ENCODE results near the gene TNFSF4. TPM values are rescaled to one million over a fixed set of nuclear protein-coding genes. Genes with fewer than 3 reads are reported as not detected.

The TNFSF4 gene
- total and polyA plus RNA-seq, 2 of the 13 experiments (the other 11 are each of a cell fraction or from before 2014, with no cell fraction given): 2.4 to 7.9 TPM

DNA sequence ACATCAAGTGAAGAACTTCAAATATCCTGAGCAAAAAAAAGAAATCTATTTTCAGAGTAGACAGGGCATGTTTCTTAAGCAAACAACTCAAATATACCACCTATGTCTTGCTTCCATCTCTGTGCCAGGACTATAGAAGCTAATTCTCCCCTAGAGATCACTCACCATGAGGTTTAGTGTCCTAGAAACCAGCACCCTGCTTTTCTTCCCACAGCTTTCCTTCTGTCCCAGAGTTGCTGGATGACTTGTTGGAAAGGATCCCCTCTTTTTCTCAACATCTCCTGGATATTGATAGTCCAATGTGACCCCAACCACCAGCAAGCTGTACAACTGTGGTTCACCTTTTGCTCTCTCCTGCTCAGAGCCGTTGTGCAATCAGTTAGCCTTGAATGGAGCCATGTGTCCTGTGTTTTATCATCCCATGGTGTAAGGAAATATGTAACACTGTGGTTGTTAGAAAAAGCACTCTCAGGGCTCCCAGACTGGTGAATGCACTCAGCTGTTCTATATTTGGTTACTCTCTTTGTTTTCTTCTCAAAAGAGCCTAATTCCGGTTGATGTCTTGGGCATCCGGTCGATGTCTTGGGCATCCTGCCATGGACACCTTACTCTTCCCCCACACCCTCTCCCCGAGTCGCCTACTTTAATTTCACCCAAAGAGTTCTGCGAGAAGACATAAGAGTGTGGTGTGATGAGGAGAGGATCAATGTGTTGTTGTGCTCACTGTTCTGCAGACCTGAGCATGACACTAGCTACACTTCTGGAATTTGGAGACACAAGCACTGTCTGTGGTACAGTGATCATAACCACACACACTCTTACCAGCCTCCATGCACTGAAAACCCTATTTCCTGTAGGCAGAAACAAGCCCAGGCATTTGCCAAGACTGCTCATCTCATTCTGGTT lies 1.7 kb downstream of the TNFSF4 start (continued):
- peak; percentile 68 for TF ChIP-seq NCOA2 (CRISPR knock-in tag; IDR thresholded peaks at IDR 0.05)
- TF ChIP-seq RARA (CRISPR knock-in tag; IDR thresholded peaks at IDR 0.05): peak; percentile 96
- TF ChIP-seq GATAD1 (CRISPR knock-in tag; IDR thresholded peaks at IDR 0.05): 0 out of 2 replicates have a peak, but pooled peaks have one; percentile 38
- TF ChIP-seq THAP9 (CRISPR knock-in tag; IDR thresholded peaks at IDR 0.05; ENCODE audit: borderline replicate concordance): no peak
- no peak for TF ChIP-seq LCORL (IDR thresholded peaks at IDR 0.05)
- TF ChIP-seq LCORL (CRISPR knock-in tag; IDR thresholded peaks at IDR 0.05): peak; percentile 81
- no peak for TF ChIP-seq ZNF879 (CRISPR knock-in tag; IDR thresholded peaks at IDR 0.05)
- TF ChIP-seq NR2F6 (IDR thresholded peaks at IDR 0.05): peak; percentile 71; the same call in 1 of the 2 replicates
- peak; percentile 88 for TF ChIP-seq NR2F6 (CRISPR knock-in tag; IDR thresholded peaks at IDR 0.05)
- TF ChIP-seq CBX5 (CRISPR knock-in tag; IDR thresholded peaks at IDR 0.05; ENCODE audit: borderline replicate concordance): peak; percentile 82

DNA sequence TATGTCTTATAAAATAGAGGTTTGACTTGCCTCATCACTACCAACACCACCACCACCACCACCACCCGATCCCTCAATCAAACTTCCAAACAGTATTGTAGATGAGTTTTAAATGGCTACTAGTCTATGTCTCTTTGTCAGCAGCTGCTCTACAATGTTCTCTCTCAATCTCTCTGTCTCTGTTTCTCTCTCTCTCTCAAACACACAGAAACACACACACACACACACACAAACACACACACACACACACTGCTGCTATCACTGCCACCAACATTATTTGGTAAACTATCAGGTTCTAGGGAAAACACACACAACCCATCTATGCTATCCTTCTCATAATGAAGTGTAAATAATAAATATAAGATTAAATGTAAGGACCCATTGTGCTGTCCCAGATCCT lies 2.4 kb downstream of the TNFSF4 start:
- in situ Hi-C loops (cut with HindIII; ENCODE audit: extremely low pct_ligation_motif_present, low pct_unique_long_range_greater_than_20kb): loop anchor here (5.0 kb wide), 1 partner anchor 382 kb away; no protein-coding TSS in a partner anchor
- peak overlapping the region; percentile 65 for H3K4me2 ChIP-seq (ENCODE audit: low read depth, low read length)

More for the DNA sequence above, 2.4 kb downstream of the TNFSF4 start:
- Histone ChIP-seq H3K4me3 (replicated peaks in 1 of 3; ENCODE audit: insufficient read depth in 1 of 3, low read depth in 2 of 3, low read length in 3 of 3) (peak overlapping the region; percentile 44 to 58 (median 48); a peak in 5 of 6 replicates), H3K27me3 (ENCODE audit: control insufficient read depth in 1 of 2, insufficient read depth in 2 of 2, low read length in 2 of 2) (no peaks in the 10 kb centered on the region), H3K9me3 (ENCODE audit: low read length) (no peaks in the 10 kb centered on the region), H3K27ac (ENCODE audit: extremely low read length, insufficient read depth, low read length) (peak overlapping the region; percentile 65), H3K4me1 (ENCODE audit: insufficient read depth, low read length) (peaks cover 79% of the 10 kb centered on the region), H4K20me1 (ENCODE audit: insufficient read depth, low read length) (no peaks in the 10 kb centered on the region), H3K36me3 (replicated peaks in 1 of 2; ENCODE audit: control insufficient read depth in 1 of 2, insufficient read depth in 2 of 2, low read length in 2 of 2) (no peaks in the 10 kb centered on the region), H2AFZ (ENCODE audit: low read length) (no peak overlapping the region), H3K79me2 (ENCODE audit: insufficient read depth, low read length) (peaks cover 42% of the 10 kb centered on the region), H3K9ac (ENCODE audit: insufficient read depth, low read depth, low read length) (peak overlapping the region; percentile 62)
- TF ChIP-seq ZNF646 (CRISPR knock-in tag; IDR thresholded peaks at IDR 0.05): peak; percentile 79
- TF ChIP-seq SALL2 (CRISPR knock-in tag; IDR thresholded peaks at IDR 0.05): no peak
- CTCF ChIA-PET (ENCODE audit: low intra/inter-chr PET ratio, low total read pairs): no interaction called here
- no peak for FAIRE-seq
- intact Hi-C loops (cut with micrococcal nuclease; ENCODE audit: unreplicated experiment): no loop called here
- no TSS peak for BruUV-seq (replicated peaks)
- POLR2A ChIA-PET: interaction anchor here (1.7 to 2.8 kb wide), 2 partner anchors 15 to 82 kb away, joined by 5 to 11 read pairs; no protein-coding TSS in a partner anchor
- no peak for ATAC-seq
- DNase-seq (ENCODE audit: low spot score): no peak
- 81% methylated on average over 1 of the region's 1 CpG for WGBS (ENCODE audit: low lambda C conversion rate)

All from HepG2 (cell line).